EH (cell line): Measurements from ENCODE around the gene REPIN1.

Experiments
- DNase-seq: peaks from one replicate; pipeline ENCODE4 v3.0.0-alpha.2; 2015; ENCODE audit warnings: low read depth

The REPIN1 gene

DNA sequence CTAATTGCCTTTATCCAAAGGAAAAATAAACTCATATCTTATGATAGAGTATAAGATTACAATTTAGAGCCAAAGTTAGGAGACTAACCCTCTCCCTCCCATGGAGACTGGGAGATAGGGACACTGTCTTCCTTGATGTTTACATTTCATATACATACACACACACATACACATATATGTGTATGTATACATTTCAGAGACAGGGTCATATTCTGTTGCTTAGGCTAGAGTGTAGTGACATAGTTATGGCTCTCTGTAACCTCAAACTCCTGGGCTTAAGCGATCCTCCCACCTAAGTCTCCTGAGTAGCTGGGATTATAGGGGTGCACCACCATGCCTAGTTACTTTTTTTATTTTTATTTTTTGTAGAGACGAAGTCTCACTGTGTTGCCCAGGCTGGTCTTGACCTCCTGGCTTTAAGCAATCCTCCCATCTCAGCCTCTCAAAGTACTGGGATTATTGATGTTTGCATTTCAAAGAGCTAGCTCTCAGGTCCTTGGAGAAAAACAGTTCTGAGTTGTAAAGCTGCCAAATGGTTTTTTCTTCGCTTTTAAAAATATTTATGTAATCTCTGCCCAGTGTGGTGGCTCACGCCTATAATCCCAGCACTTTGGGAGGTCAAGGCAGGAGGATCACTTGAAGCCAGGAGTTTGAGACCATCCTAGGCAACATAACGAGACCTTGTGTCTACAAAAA is 8.1 kb upstream of the REPIN1 start:
- no peak for DNase-seq

DNA sequence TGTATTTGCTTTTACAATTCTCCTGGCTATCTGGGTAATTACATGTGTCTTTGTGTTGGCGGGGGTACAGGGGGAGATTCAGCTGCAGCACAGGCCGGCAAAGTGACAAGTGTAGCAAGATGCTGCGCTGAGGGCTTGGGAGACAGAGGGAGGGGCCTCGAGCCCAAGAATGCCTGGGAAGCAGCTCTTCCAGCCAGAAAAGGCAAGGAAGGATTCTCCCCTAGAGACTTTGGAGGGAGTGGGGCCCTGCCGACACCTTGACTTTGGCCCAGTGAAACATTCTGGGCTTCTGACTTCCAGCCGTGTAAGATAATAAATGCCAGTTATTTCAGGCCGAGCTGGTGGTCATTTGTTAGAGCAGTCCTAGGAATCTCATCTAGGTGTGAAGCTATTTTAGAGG is 7.2 kb upstream of the REPIN1 start:
- DNase-seq: no peak

DNA sequence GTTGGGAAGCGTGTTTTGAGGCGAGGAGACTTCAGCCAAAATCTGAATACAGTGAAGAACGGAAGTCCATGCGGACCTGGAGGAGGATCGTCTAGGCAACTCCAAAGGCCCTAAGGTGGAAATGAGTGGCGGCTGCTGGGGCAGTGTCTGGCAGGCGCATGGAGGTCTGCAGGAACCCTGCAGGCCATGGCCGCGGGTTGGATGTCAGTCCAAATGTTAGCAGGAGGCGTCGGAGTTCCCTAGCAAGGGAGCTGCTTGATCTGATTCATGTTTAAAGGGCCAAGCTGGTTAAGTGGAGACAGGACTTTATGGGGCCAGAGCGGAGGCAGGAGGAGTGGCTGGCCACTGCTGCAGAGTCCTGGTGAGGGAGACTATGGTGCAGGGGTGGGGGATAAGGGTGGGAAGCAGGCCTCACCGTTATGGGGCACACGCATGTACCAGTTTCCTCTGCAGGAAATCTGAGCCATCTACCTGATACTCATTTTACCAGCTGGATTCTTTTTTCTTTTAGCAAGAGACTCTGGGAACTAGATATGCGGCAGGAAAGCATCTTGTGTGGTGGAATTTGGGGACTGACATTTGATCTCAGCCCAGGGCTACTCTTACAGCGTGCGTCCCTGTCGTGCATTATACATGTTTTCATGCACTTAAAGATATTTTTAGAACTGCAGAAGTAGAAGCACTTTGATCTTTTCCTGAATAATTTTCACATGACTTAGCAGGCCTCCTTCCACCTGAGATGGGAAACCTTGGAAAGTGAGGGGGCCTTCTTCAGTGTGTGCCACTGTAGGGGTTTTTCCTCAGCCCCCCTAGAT is 6.6 kb upstream of the REPIN1 start:
- DNase-seq: no peak

DNA sequence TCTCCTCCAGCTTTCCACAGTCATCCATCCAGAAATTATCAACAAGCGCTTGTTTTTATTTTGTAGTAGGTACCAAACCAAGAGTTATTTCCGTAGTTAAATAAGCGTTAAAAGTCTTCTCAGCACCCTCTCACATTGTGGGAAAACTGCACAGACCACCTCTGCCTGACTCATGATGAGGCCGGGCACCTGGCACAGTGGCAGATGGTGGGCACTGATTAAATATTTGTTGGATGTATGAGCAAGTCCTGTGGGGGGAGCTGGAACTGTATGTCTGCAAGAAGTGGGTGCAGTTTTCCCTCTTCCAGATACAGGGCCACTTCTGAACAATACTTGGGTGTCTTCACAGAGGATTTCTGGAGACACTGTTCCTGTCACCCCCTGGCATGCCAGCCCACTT is 5.3 kb upstream of the REPIN1 start:
- no peak for DNase-seq

DNA sequence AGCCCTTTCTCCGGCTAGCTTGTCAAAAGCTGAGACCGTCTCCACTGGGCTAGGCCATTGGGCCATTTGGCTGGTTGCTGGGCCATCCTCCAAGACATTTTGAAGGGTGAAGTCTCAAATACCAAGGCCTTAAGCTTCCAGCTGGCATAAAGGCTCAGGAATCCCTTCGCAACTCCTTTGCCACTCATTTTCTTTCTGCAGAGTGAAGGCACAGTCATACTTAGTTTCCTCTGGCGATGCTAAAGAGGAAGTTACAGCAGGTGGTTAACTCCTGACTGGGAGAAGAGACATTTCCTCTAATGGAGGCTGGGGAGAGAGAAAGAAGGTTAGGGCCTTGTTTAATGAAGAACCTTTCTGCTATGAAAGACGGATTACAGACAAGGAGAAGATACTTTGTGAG is 4.8 kb upstream of the REPIN1 start:
- no peak for DNase-seq

DNA sequence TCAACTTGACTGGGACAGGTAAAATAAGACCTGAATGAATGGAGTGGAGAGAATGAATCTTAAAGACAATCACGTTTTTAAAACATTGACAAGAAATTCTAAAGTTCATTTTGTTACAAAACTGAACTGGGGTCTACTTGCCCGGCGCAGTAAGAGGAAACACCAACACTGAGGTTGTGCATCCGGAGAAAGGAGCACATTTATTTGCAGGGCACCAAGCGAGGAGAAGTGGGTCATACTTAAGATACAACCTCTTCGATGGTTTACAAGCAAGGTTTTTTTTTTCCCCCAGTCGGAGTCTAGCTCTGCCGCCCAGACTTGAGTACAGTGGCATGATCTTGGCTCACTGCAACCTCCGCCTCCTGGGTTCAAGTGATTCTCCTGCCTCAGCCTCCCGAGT is 3.4 kb upstream of the REPIN1 start:
- no peak for DNase-seq

DNA sequence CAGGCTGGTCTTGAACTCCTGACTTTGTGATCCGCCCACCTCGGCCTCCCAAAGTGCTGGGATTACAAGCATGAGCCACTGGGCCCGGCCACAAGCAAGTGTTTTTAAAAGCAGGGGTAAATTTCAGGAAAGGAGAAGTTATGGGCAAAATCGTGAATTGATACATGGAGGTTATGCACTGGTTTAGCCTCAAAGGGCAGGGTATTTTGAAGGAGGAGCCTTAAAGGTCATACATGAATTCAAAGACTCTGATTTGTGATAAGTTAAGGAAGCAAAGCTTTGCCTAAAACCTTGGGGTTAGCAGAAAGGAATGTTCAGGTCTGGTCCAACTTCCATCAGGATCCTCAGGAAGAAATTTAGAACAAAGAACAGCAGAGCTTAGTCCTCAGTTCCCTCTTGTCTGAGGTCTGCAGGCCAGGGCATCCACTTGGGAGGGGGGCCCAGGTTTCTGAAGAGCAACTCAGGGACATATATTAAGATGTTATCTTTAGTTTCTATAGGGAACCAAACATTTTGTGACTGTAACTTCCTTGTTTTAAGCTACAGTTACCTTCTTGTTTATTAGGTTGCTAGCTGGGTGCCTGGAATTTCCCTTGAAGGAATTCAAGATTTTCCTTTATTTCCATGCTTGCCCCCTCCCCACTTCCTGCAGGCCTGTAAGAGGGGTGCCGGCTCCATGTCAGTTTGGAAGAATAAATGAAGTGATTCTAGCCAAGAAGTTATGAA is 2.8 kb upstream of the REPIN1 start:
- no peak for DNase-seq

DNA sequence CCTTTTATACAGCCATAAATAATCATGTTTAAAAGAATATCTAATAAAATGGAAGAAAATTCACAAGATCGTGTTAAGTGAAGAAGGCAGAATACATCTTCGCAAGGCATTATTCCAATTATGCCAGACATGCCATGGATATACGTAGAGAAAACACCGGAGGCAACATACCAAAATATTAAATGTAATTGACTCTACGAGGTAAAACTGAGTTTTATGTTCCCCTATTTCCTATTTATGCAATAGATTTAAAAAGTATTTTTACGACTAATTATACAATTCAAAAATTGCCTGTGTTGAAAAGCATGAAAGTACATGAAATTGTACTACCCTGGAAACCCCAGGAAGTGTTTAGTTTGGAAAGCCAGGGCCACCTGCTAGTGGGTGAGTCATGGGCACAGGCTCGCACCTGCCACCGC is 936 bp upstream of the REPIN1 start:
- DNase-seq: no peak

DNA sequence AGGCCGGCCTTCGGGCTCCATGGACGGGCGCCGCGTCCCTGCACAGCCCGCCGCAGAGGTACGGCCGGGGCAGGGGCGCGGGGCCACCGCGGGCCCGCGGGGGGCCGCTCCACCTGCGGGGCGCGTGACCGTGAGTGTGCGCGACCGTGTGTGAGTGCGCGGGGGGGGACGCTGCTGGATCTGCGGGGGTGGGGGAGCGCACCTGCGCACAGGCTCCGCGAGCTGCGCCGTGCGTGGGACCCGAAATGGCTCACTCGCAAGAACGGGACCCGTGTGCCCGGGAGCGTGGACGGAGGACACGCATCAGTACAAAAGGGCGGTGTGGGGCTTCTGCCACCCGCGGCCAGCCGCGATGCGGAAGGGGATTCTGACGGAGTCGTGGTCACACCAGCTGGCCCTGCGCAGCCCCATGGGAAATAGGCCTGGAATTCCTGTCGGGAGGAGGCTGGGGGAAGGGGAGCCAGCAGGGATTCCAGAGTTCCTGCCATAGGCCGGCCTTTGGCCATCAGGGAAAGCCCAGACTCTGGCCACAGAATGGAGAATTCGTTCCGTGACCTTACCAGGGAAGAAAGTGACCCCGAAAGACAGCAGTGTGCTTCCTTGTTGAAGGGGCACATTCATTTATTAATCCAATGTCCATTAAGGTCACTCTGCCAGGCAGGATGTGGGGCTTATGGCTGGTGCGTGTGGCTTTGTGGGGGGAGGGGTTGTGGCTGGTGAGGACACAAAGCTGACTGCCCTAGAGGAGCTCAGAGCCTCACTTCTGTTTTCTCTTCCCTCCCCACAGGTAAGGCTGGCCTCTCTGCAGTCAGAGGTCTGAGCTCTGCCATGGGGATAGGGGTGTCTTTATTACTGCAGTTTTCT is 494 bp downstream of the REPIN1 start:
- peak; percentile 88 for DNase-seq

DNA sequence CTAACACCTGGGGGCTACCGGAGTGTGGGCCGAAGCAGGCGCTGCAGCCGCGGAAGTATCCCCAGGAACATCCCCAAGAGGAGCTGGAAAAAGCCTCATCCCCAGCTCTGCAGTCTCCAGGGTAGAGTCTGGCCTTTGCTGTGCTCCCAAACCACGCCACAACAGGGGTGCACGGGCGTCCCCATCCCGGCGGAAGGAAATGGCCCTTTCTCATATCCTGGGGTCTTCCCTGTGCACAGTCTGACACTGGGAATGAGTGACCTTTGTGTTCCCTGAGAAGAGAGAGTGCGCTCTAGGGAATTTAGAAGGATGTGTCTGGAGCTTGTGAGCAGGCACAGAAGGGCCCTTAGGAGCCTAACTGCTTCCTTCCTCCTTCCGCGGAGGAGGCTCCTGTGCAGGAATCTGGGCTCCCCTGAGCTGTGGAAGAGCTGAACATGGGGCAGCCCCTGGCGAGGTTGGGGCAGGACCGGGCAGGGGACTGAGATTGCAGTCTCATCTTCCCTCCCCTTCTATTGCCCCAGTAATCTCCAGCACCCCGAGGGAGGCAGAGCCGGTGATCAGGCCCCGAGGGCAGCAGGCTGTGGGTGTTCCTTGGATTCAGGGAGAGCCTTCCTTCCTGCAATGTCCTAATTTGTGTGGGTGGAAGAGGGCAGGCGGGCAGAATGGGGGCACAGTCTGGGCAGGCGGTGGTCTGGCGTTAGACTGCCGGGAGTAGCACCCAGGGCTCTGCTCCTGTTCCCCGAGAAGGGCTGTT is 1.3 kb downstream of the REPIN1 start:
- no peak for DNase-seq

DNA sequence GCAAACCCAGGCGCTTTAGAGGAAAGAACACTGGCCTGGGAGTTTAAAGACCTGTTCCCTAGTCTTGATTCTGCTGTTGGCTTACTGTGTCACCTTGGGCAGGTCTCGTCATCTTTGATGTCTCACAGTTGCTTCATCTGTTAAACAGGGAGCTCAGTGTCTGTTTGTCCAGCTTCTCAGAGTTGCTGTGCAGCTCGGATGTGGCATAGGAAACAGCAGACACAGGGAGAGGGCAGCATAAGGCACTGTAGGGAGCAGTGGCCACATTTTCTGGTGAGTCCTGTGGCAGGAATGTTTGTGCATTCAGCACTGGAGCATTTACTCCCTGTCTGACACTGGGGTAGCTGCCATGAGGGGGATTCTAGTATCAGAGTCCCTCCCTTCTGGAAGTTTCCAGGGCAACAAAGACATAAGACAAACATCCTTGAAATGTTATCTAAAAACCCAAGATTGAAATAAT is 2.0 kb downstream of the REPIN1 start:
- peak; percentile 88 for DNase-seq

DNA sequence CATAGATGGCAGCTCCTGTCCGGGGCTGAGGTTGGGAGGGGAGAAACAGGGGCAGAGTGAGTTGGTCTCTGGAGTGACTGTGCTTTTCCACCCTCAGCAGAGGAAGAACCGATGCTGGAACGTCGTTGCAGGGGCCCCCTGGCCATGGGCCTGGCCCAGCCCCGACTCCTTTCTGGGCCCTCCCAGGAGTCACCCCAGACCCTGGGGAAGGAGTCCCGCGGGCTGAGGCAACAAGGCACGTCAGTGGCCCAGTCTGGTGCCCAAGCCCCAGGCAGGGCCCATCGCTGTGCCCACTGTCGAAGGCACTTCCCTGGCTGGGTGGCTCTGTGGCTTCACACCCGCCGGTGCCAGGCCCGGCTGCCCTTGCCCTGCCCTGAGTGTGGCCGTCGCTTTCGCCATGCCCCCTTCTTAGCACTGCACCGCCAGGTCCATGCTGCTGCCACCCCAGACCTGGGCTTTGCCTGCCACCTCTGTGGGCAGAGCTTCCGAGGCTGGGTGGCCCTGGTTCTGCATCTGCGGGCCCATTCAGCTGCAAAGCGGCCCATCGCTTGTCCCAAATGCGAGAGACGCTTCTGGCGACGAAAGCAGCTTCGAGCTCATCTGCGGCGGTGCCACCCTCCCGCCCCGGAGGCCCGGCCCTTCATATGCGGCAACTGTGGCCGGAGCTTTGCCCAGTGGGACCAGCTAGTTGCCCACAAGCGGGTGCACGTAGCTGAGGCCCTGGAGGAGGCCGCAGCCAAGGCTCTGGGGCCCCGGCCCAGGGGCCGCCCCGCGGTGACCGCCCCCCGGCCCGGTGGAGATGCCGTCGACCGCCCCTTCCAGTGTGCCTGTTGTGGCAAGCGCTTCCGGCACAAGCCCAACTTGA is 2.7 kb downstream of the REPIN1 start:
- no peak for DNase-seq

DNA sequence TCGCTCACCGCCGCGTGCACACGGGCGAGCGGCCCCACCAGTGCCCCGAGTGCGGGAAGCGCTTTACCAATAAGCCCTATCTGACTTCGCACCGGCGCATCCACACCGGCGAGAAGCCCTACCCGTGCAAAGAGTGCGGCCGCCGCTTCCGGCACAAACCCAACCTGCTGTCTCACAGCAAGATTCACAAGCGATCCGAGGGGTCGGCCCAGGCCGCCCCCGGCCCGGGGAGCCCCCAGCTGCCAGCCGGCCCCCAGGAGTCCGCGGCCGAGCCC is 3.3 kb downstream of the REPIN1 start:
- DNase-seq: no peak

DNA sequence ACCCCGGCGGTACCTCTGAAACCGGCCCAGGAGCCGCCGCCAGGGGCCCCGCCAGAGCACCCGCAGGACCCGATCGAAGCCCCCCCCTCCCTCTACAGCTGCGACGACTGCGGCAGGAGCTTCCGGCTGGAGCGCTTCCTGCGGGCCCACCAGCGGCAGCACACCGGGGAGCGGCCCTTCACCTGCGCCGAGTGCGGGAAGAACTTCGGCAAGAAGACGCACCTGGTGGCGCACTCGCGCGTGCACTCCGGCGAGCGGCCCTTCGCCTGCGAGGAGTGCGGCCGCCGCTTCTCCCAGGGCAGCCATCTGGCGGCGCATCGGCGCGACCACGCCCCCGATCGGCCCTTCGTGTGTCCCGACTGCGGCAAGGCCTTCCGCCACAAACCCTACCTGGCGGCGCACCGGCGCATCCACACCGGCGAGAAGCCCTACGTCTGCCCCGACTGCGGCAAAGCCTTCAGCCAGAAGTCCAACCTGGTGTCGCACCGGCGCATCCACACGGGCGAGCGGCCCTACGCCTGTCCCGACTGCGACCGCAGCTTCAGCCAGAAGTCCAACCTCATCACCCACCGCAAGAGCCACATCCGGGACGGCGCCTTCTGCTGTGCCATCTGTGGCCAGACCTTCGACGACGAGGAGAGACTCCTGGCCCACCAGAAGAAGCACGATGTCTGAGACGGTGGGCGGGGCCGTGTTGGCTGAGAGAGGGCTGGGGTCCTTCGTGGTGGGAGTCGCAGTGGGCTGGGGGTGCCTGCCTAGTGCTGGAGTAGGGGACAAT is 3.8 kb downstream of the REPIN1 start:
- no peak for DNase-seq

DNA sequence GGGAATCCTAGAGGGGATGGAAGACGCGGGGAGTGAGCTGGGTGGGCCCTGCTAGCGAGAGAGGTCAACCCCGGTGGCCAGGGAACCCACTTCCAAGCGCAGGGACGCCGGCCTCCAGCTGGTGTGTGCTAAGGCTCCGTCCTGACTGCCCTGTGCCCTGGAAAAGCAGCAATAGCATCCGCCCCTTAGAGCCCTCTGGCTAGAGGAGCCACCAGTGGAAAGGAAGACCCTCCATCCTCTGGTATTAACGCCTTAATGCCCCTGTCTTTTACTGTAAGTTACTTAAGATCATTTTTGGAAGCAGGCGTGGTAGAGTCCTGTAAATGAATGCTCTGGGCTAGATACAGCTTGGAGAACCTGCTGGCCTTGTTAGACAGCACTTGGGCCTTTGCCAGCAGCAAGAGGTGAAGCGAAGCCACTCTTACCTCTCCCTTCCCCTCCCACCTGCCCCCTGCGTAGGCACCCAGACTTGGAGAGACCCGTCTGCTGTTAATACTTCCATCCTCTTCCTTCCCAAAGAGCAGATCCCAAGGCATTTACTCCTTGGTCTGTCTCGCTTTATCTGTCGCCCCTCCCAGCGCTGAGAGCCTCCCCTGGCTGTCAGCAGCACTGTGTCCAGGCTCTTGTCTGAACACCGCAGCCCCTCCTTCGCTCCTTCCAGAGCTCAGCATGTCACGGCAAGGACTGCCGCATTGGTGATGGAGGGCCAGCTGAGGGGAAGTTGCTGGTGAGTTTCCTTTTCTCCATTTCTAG is 4.6 kb downstream of the REPIN1 start:
- no peak for DNase-seq

DNA sequence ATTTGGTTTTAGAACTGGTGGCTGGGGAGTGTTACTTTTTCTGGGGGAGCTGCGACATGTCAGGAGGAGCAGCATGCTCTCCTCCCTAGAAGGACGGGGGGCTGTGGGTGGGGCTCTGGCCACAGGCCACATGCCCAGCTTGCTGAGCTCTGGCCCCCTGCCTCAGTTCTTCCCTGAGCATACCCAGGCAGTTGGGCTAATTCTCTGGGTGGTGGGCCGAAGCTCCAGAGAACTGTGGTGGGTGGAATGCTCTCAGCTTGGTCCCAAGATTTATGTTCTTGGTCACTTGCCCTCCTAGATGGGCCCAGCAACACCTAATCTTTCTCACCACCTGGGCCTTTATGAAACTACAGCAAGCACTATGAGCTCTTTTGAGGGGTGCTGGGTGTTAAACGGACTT is 5.4 kb downstream of the REPIN1 start:
- DNase-seq: no peak

DNA sequence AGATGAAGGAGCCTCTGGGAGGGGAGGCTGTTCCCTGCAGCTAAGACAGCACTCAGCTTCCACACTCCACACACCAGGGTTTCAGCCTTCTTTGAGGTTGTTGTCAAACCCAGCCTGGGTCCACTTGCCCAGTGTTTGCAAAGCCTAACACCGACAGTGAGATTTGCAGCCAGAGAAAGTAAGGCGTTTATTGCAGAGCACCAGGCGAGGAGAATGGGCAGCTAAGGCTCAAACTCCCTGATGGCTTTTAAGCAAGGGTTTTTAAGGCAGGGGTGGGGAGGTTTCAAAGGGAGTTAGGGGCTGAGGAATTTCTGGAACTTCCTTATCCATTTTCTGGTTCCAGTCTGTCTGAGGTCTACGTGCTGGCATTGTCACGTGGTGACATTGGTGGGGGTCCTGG is 5.8 kb downstream of the REPIN1 start:
- no peak for DNase-seq

DNA sequence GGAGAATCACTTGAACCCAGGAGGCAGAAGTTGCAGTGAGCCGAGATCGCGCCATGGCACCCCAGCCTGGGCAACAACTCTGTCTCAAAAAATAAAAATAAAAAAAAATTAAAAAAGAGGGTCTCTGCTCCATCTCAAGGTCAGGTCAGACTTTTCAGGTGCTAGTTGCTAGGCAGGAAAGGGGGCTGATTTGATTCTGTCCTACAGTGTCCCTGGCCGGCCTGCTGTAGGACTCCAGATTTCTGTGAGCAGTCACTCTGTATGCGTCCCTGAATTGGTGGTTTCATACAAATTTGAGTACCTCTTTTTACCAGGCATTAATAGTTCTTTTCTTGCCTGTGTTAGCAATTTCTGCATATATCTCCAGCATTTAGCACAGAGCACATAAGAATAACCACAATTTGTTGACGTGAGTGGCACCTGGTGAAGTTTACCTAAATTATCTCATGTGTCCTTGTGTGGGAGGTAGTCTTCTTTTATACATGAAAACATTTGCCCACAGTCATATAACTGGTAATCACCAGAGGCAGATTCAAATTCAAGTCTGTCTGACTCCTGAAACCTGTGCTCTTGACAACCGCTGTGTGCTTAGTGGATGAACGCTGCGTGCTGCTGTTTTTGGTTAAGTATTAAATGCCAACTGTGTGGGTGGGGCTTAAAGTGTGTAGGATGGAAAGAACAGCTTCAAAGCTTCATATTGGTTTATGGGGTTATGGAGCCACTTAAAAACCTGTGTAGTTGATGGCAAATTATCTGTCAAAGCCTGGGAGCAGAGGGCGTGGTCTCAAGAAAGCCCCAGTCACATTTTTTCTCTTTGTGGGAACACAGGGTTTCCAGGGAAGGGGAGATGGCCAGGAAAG is 7.3 kb downstream of the REPIN1 start:
- no peak for DNase-seq
